Stimulated activated CD8-positive, alpha-beta memory T cell treated with anti-CD3 and anti-CD28 coated beads, Interleukin-7, amount 100 ng/mL, for 1 hour (primary cell): ENCODE data around the gene TMEM150C.

Experiments used
- DNase-seq, 2 donors: peaks; one replicate each; pipeline ENCODE4 v3.0.0-alpha.2; 2020; ENCODE audit warnings: low read depth in 2 of 2

Gene TMEM150C

DNA sequence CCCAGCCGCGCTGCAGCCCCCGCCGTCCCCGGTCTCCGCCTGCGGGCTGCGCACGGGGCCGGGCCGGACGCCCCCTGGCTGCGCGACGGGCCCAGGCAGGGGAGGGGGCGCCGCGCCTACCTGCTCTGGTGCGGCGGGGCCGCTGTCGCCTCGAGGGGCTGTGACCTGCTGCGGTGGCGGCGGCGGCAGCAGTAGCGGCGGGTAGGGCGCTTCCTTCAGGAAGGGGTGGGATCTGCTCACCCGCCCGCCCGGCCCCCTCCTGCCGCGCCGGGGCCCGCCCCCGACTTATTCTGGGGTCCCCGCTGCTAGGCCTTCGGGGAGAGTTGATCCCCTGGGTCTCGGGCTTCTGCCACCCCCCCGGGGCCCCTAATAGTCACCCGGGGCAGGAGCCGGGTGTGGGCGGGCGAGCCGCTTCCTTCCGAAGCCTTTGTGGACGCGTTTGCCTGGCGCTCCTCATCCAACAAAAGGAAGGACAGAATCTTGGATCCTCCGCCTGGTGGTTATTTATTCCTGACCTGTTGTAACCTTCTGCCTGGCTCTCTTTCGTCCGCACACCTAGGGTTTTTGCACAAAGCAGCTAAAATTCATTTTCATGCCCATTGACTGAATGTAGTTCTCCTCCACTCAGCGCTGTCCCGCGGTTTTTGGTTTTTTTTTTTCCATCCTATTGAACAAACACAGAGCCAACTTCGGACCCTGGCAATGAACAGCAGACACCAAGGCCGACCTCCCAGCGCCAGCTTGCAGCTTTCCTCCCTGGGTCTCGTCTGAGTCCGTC lies at the start of gene TMEM150C:
Gene TMEM150C (minus strand): TSS at position 203 of the 778 bp plus-strand sequence. CDS start 57,331 bp downstream, outside the sequence.
- no peak for DNase-seq

- no peak for DNase-seq
Measured at GRCh38 chr4:82611527-82611926, 49.7 kb upstream of the TMEM150C start.

GRCh38 chr4:82610041-82610440 lies 48.3 kb upstream of the TMEM150C start:
- DNase-seq: no peak

- DNase-seq: no peak
Measured at GRCh38 chr4:82606622-82607021, 44.8 kb upstream of the TMEM150C start.

- no peak for DNase-seq
Measured at GRCh38 chr4:82604522-82604921, 42.7 kb upstream of the TMEM150C start.

- no peak for DNase-seq
Measured at GRCh38 chr4:82601242-82602015, 39.6 kb upstream of the TMEM150C start.

- DNase-seq: no peak
Measured at GRCh38 chr4:82599336-82599735, 37.5 kb upstream of the TMEM150C start.

GRCh38 chr4:82594456-82594855 lies 32.7 kb upstream of the TMEM150C start:
- DNase-seq: no peak

GRCh38 chr4:82593411-82593810 lies 31.6 kb upstream of the TMEM150C start:
- DNase-seq: no peak

DNA sequence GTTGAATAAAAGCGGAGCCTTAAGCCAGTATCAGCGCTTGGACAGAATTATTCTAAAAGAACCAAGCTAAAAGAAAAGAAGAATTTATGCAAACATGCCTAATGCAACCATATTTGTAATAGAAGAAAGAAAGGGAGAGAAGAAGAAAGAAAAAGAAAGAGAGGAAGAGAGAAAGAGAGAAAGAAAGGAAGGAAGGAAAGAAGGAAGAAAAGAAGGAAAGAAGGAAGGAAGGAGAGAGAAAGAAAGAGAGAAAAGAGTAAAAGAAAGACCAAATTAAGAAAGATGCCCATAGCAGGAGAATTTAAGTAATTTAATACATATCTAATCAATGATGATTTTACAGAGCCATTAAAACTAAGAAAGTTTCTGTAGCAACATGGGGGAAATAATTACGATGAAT lies 30.9 kb upstream of the TMEM150C start:
- DNase-seq: no peak

- DNase-seq: no peak
Measured at GRCh38 chr4:82591592-82591991, 29.8 kb upstream of the TMEM150C start.

DNA sequence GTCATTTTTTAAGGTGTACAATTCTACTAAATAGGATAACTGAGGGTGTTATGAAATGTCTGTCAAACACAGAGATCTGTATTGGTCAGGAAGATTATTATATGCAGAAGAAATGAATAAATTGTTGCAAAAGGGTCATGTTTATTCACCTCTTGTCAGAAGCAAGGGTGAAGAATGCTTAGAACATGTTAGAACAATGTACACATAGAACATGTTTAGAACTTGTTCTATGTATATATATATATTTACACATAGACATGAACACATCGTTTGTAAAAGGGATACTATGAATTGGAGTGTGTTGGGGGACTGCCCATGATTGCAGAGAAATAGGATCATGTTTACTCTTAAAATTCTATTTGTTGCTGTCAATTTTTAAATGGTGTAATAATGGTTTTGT lies 28.0 kb upstream of the TMEM150C start:
- DNase-seq: no peak

DNA sequence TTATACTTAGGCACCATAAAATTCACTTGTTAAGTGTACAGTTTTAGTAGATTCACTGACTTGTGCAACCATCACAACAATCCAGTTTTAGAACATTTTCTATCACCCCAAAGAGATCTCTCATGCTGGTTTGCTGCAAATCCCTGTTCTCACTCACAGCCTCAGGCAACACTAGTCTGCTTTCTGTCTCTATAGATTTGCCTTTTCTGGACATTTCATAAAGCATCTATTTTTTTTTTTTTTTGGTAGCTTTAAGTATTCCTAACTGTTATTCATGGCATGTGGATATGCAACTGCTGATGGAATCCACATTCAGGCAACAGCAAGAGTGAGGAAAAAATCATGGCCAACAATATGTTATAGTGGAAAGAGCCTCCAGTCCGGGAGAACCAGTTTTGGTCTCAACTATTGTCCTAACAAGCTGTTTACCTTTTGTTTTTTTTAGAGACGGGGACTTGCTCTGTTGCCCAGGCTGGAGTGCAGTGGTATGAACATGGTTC lies 27.0 kb upstream of the TMEM150C start:
- DNase-seq: no peak

GRCh38 chr4:82587826-82588540 lies 26.2 kb upstream of the TMEM150C start:
- no peak for DNase-seq

GRCh38 chr4:82585690-82586435 lies 24.1 kb upstream of the TMEM150C start:
- DNase-seq: no peak

DNA sequence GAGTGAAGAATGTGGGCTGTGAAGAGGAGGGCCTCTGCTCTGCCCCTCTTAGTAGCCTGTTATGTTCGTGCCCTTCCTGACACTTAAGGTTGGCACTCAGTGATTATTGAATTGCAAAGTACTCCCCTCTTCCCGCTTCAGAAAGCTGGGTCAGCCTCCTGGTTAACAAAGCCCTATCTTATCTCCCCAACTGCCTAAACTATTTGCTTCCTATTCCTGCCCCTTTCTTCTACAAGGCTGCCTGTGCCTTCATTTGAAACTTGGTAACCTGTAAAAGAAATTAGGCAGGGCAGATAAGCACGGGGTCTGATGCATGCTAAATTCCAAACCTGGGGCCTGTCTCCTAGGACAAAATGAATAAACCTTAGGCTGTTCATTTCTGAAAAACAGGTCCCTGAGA lies 23.1 kb upstream of the TMEM150C start:
- no peak for DNase-seq

GRCh38 chr4:82583897-82584587 lies 22.3 kb upstream of the TMEM150C start:
- DNase-seq: no peak

DNA sequence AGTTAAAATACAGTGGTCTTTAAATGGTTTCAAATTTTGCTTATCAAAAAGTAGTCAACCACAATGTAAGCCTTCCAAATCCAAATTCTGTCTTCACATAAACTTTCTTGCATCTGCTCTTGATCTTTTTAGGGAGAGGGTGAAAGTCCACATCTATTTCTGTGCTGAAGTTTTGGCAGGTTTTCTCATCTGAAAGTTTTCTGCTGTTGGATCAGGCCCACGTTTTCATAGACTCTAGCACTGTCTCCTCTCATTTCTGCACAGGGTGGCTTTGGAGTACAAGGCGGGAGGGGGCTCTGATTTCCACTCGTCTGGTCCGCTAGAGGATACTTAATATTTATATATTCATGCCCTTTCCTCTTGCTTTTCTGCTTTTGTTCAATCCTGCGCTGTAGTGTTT lies 18.1 kb upstream of the TMEM150C start:
- no peak for DNase-seq

GRCh38 chr4:82578935-82579334 lies 17.1 kb upstream of the TMEM150C start:
- no peak for DNase-seq

DNA sequence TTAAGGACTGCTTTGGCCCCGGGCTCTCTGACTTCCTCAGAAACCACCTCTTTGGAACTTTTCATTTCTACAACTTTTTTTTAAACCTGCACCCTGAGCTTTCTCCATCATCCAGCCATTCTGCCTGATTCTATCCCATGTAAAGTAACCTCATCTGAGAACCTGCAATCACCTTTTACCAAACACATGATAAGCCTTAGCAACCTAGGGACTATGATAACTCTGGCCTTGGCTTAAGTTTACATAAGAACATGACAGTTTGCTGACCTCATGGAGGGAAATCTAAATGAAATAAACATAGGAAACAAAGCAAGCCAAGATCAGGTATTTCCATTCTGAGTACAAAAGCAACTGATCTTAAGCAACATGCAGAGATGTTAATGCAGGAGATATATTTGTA lies 15.7 kb upstream of the TMEM150C start:
- no peak for DNase-seq

GRCh38 chr4:82569727-82570126 lies 7.9 kb upstream of the TMEM150C start:
- DNase-seq: no peak
